HG02588 (cell line): Measurements from ENCODE around the gene BAHCC1.

ENCODE experiments used
- ATAC-seq: cut with Tn5 transposase; IDR thresholded peaks from one replicate; pipeline ENCODE4 v1.9.1; 2021; ENCODE audit warnings: mild to moderate bottlenecking, moderate library complexity; ENCODE audit not compliant: unreplicated experiment

Gene BAHCC1

GRCh38 chr17:81473019-81473418 lies 77.8 kb downstream of the BAHCC1 start:
- no peak for ATAC-seq

DNA sequence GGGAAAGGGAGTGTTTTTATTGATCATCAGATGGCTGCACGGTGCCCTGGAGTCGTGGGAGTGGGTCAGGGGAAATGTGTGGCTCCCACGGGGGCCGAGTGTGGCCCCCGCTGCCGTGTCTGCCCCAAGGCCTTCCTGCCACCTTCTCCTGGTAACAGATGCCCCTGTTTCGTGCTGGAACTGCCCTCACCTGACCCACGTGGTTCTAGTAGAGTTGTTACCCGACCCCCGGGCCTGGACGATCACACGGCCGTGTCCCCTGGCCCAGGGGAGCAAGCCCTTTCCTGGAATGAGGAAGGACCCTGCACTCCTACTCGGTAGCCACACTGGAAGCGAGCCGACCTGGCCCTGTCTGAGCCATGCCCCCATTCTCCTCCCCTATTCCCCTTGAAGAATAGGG lies 79.7 kb downstream of the BAHCC1 start:
- no peak for ATAC-seq

GRCh38 chr17:81476097-81476496 lies 80.8 kb downstream of the BAHCC1 start:
- ATAC-seq = no peak

GRCh38 chr17:81476635-81477034 lies 81.4 kb downstream of the BAHCC1 start:
- no peak for ATAC-seq

DNA sequence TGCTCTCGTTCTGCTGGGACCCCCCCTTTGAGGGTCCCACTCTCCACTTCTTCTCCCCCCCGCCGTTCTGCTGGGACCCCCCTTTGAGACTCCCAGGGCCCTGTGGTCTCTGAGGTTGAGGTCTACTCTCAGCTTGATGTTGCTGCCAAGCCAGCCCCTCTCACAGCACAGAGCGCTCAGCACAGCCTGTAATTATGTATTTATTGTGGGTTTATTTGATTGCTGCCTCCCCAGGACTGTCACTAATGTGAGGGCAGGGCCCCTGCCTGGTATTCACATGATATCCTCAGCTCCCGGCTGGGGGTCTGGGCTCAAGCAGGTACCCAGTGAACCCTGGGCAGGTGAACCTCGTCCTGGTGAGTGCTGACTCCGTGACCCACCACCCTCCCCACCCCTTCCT lies 81.9 kb downstream of the BAHCC1 start:
- no peak for ATAC-seq

GRCh38 chr17:81478119-81478518 lies 82.9 kb downstream of the BAHCC1 start:
- ATAC-seq = no peak

DNA sequence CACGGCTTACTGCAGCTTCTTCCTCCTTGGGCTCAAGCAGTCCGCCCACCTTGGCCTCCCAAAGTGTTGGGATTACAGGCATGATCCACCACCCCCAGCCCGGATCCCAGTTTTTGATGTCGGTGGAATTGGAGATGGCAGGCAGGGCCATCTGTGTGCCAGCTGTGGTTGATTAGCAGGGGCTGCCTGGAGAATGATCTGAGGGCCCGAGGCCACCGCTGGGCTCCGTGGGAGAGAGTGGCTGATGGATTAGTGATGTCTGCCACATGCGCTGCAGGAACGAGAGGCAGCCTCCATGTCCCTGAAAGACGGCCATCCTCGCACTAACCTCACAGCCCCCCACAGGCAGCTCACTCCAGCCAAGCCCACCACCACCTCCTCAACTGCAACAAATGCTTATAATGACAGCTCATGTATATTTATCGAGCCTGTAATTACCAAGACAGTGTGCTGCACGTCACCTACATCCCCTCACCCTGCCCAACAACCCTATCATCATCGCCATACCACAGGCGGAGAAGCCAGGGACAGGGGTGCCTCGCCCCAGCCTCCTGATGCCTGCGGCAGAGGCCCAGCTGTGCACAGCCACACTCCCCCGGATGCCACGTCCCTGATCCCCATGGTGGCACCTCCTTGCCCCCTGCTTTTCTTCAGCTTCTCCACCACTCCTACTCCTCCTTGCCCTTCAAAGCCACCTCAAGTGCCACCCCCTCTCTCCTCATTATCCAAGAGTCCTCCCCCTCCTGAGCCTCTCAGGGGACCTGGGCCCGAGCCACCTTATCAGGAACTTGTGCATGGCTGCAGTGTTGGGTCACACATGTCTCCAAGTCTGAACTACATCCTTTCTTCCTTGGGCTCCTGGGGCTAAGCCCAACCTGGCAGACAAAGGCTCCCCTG lies 84.2 kb downstream of the BAHCC1 start:
- ATAC-seq = no peak

- no peak for ATAC-seq
These were observed 85.1 kb downstream of the BAHCC1 start for GRCh38 chr17:81480140-81481072.

DNA sequence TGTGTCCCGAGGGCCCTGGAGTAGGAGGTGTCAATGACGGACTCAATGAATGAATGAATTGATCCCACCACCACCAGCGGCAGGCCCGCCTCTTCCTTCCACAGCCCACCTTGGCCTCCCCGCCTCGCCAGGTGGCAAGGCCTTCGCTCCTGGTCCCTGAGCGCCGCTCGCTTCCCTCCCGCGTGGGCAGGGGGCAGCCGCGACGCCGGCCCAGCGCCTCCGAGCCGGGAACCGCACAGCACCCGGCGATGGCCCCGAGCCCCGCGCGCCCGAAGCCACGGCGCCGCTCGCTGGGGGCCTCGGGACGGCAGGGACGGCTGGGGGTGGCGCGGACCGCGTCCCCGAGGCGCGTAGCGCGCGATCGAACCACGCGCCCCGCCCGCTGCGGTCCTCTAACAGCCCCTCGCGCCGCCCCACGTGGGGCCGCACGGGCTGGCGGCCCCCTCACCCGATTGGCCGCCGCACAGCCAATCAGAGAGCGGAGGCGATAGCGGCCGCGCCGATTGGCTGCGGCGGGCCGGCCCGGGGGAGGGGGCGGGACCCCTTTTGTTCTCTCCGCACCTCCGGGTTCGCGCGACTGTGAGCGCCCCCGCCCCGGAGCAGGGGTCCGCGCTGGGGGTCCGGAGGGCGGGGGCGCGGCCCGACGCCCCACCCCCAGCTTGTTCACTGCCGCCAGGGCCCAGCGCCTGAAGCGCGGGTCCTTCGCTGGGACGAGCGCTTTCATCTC lies 86.0 kb downstream of the BAHCC1 start:
- ATAC-seq = no peak

GRCh38 chr17:81481815-81482505 lies 86.7 kb downstream of the BAHCC1 start:
- no peak for ATAC-seq

DNA sequence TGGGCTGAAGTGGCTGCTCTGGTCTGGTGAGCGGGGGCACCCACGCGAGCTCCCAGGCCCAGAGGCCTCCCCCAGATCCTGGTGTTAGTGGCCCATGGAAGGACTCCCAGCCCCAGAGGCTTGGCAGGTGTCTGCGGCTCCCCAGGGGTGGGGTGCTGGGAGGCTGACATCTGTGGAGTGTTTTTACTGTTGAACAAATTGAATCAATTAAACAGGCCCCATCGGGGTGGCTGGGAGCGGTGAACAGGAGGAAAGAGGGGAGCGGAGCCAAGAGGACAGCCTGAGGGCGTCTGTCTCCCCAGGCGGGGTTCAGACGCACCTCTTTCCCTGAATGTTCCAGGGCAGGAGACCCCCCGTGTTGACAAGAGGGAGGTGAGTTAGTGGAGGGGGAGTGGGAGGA lies 87.4 kb downstream of the BAHCC1 start:
- ATAC-seq = no peak

DNA sequence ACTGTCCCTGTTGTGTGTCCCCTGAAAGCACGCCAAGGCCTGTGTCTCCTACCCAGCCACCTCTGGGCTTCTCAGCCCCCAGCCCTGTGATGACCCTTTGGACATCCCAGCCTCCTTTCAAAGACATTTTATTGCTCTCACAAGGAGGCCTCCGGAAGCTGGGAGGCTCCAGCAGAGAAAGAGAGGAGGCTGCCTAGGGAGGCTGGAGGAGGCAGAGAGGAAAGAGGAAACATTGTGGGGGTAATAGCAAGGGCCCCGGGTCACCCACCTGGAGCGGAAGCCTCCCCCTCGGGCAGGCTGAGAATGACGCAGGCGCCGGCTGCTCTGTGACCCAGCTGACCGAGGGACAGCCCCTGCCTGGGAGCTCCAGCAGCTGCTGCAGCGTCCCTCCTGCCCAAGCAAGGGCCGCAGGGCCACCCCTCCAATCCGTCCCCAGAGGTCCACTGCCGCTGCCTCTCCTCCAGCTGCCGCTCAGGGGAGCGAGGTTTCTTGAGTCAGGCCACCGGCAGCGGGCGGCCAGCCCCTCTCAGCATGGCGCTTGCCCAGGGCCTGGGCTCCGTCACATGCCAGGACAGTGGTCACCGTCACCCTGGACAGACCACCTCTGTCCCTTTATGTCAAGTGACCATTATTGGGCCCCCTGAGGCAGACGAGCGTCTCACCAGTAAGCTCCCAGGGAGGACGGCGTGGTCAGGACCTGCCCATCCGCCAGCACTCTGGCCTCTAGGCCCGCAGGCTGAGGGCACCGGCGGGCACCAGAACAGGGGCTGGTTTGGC lies 88.0 kb downstream of the BAHCC1 start:
- ATAC-seq = no peak

DNA sequence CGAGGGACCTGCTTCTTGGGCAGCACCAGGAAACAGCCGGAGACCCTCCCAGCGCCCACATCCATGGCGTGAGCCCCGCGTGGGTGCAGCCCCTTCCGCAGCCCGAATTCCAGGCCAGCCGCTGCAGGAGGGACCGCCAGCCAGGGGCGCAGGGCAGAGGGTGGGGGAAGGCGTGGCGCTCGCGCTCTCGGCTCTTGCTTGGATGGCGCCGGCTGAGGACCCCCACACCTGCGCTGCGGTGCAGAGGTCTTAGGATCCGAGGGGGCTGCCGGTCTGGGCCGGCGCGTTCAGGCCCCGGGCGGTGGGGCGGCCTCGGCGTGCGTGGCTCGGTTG lies 88.6 kb downstream of the BAHCC1 start:
- no peak for ATAC-seq

- ATAC-seq = no peak
These were observed 89.1 kb downstream of the BAHCC1 start for GRCh38 chr17:81484195-81484979.

DNA sequence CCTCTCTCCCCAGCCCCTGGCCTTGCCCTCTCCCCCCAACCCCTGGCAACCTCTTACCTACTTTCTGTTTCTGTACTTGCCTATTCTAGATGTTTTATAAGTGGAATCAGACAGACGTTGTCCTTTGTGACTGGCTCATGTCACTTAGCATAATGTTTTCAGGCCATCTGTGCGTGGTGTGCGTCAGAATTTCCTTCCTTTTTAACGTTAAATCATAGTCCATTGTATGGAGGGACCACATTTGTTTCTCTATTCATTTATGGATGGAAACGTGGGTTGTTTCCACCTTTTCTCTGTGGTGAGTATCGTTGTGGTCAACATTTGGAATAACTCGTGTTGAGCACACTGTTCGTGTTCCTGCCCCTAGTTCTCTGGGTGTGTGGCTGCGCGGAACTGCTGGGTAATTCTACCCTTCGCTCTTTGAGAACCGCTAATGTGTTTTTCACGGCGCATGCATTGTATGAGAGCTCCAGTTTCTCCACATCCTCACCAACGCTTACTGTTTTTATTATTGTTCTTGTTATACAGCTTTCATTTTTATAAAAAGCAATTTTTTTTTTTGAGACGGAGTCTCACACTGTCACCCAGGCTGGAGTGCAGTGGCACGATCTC lies 91.0 kb downstream of the BAHCC1 start:
- ATAC-seq = no peak

DNA sequence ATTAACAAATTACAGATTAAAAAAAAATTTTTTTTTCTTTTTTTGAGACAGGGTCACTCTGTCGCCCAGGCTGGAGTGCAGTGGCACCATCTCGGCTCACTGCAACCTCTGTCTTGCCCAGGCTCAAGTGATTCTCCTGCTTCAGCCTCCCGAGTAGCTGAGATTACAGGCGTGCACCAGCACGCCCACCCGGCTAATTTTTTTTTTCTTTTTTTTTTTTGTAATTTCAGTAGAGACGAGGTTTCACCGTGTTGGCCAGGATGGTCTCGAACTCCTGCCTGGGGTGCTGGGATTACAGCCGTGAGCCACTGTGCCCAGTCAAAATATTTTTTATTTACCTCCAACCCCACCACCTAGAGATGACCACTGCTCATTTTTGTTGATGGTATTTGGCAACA lies 91.8 kb downstream of the BAHCC1 start:
- no peak for ATAC-seq

GRCh38 chr17:81487487-81488275 lies 92.4 kb downstream of the BAHCC1 start:
- peak; percentile 62 for ATAC-seq
